GM15510 (cell line): ENCODE measurements around the gene PSMB2.
A peak's percentile ranks its signal among the peaks of the same experiment; 100 is the strongest.

Experiments used
- POLR2A ChIP-seq: IDR thresholded peaks from 3 replicates; pipeline ENCODE4 v1.6.1; 2011; ENCODE audit warnings: borderline replicate concordance; ENCODE audit not compliant: insufficient read length; ENCODE audit errors: extremely low read depth

The PSMB2 gene

DNA sequence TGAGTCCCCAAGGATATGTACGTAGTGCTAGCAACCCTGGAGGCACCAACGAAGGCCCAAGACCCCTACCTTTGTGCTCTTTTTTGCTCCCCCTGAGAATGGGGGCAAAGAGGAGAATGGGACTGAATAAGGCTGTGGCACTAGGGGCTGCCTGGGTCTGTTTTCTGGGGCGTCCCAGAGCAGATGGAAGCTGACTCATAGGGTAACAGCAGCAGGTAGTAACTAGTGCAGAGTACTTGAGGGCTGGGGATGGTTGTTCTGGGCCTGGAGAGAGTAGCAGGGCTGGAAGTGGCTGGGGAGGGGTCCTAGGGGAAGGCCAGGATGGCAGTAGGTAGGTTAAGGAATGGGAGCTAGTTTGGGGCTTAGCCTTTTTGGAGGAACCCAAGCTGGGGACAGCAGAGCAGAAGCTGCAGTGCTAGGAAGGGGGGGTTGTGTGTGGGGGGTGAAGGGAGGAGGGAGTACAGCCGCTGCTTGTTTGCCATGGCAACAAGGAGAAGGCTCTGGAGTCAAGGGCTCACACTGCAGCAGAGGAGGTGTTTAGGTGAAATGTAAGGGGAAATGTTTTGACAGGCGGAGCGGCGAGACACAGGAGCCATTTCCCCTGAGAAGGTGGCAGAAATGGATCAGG, 81.9 kb downstream of the PSMB2 start:
- no peak for TF ChIP-seq POLR2A

DNA sequence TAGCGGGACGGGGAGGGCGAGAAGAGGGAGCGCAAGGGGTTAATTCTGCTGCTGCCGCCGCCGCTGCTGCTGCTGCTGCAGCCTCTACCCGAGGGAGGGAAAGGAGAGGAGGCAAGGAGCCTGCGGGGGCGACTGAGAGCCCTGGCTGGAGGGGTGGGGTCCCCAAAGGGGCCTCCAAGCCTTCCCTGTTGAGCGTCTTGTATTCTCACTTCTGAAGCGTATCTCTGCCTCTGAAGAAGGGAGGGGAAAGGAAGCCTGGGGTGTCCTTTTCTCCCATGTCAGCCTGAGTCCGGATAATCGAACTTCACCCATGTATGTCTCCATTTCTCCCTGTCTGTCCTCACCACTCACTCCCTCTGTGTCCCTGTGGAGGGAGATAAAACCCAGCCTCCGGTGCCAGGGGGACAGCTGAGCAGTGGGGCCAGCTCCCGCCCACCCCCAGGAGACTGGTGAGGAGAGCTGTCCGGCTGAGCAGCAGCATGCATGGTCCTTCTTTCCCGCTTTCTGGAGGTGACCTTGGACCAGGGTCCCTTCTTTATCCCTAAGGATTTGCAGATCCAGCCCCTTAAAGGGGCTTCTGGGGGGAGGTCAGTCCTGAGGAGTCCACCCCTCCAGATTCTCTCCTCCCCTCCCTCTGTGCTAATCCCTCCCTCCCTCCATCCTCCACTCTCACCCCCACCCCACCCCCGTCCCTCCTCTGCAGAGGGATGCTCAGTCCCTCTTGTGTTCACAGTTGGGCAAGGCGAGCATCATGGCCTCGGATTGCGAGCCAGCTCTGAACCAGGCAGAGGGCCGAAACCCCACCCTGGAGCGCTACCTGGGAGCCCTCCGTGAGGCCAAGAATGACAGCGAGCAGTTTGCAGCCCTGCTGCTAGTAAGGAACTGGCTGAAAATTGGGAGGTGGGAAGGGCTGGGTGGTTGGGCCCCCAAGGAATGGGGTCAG, 82.7 kb downstream of the PSMB2 start:
- TF ChIP-seq POLR2A = no peak

GRCh38 chr1:35557611-35558373, 83.5 kb downstream of the PSMB2 start, which contains the start of gene NCDN:
TSS of gene NCDN (plus strand) at chr1:35557799. CDS start at chr1:35558191, 392 bp downstream.
- peak; percentile 90 for TF ChIP-seq POLR2A

DNA sequence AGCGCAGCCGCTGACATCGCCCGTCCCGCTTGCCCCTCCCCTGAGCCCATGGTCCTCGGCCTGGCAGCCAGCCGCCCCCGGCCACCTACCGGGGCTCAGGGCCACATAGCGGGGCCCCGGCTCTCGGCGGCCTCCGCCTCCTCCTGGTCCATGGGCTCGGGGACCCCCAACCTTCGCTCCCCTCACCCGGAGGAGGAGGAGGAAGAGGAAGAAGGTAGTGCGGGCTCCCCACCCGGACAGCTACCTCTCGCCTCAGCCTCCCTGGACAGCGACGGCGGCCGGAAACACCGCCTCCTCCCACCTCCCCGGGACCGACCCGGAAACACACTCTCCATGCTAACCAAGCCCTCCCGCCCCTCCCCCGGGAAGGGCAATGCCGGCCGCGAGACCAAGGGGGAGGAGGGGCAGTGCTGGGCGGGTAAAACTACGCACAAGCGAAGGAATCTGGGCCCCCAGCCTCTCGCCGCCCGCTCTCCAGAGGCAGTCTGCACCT, 84.2 kb downstream of the PSMB2 start, which contains the start of gene KIAA0319L:
Gene KIAA0319L (minus strand): TSS at position 286 of the 493 bp plus-strand sequence. CDS start 2,912 bp downstream, outside the sequence.
- peak; percentile 58 for TF ChIP-seq POLR2A

DNA sequence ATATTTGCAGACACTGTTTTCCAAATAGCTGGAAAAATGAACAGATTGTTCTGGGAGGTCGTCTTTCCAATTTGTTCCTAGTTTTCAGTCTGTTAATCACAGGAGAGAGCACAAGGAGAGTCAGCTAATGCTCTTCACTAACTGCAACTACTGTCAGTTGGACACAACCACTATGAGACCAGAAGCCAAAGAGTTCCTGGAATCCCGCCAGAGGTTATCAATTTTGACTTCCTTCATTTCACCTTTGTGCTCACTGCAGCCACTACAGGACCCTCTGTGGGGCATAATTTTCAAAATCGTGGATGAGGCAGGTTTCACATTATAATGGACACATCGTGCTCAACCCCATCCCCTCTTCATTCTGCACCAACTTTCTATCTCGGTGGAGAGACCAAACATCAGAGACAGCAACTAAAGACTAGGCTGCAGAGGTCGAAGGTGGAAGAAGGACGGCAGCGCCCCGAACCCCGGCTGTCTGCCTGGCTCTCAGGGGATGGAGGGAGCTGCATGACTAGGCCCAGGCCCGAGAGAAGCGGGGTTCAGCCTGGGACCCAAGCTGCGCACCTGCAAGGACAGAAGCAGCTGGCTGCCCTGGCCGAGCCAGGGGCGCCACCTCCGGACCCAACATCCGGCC, 84.7 kb downstream of the PSMB2 start:
- no peak for TF ChIP-seq POLR2A

DNA sequence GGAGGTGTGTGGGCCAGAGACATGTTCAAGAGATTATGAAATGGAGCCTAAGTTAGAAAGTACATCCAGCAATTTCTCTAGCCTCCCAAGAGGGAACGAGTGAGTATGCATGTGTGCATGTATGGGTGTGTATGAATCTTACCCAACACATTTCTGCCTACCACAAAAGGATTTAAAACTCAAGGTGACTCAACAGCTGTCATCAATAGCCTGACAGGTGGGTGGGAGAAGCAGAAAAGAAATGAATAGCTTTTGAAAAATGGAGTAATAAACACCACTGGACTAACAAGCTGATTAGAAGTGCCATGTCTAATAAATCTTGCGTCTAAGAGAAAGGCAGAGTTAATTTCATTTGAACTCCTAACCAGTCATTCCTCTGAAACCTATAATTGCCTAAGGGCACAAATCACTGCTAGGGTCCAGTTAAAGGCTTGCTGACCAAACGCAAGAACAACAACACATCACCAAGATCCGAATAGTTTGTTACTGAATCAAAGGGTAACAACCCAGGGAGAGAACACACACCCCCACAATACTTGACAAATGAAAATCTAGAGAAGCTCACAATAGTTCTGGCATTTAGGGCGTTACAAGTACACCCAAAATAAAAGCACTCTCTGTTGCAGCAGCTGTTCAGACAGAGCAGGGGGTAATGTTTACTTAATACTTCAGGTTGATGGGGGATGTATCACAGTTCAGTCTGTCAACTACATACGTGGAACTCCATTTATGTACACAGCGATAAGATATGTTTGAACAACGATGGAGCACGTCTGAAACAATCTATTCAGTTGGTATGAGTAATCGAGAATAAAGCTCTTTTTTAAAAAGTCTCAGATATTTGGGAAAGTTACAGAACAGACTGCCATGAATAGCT, 85.5 kb downstream of the PSMB2 start:
- no peak for TF ChIP-seq POLR2A

DNA sequence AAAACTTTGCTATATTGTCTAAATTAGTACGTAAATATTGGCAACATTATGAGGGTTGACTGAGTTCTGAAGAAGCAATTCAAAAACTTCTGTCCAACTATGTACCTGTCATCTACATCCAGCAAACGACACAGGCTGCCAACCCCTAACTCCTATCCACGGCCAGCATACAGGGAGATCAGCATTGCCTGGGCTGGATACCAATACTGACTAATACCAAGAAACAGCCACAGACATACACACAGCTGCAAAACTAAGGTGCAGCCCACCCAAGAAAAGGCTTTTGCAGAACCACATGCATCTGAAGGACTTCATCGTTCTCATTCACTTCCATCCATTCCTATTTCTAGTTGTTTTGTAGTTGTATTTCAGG, 86.1 kb downstream of the PSMB2 start:
- TF ChIP-seq POLR2A = no peak

GRCh38 chr1:35554266-35555211, 86.8 kb downstream of the PSMB2 start:
- TF ChIP-seq POLR2A = no peak

DNA sequence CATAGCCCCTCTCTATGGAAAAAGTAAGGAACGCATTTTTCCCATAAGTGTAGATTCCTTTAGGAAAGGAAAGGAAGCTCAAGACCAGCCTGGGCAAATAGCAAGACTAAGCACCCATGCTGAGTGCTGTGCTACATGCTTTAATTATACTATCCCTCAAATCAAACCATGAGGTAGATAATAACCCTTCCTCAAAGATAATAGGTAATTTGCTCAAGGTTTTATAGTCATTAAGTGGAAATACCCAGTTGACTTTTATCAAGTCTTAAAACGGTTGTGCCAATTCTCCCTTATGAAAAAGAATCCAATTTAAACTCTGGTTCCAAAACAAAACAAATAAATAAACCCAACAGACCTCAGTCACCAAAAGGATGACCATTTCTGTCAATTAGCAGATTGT, 87.5 kb downstream of the PSMB2 start:
- no peak for TF ChIP-seq POLR2A
